Measurements from ENCODE around the gene ATP10D. TPM values are rescaled to one million over a fixed set of nuclear protein-coding genes. Genes with fewer than 3 reads are reported as not detected.
A peak's percentile ranks its signal among the peaks of the same experiment; 100 is the strongest.

The ATP10D gene
- polyA plus RNA-seq, 1 of the 3 experiments (the other 2 are of a cell fraction): 7.9 TPM

- no peak overlapping the region for H3K4me2 ChIP-seq
- H2AFZ ChIP-seq (ENCODE audit: low read depth): no peak overlapping the region
- H3K9me3 ChIP-seq: no peaks in the 10 kb centered on the region
- no peak overlapping the region for H3K4me3 ChIP-seq (ENCODE audit: low read depth in 2 of 2, low read length in 1 of 2)
- no peak overlapping the region for H3K27ac ChIP-seq (ENCODE audit: low read depth in 2 of 2, low read length in 1 of 2)
- CTCF ChIA-PET: interaction anchor here (0.6 to 2.2 kb wide), 2 partner anchors 9 to 182 kb away, joined by 4 to 5 read pairs; no protein-coding TSS in a partner anchor
- WGBS (ENCODE audit: low lambda C conversion rate): 93% methylated on average over 6 of the region's 6 CpGs
- no peak for DNase-seq
- H3K36me3 ChIP-seq (replicated peaks in 1 of 2; ENCODE audit: control insufficient read depth in 1 of 2, insufficient read depth in 2 of 2, low read length in 1 of 2): peaks cover 5 to 7% of the 10 kb centered on the region in 2 experiments
- no peaks in the 10 kb centered on the region for H3K27me3 ChIP-seq (ENCODE audit: insufficient read depth)
- no peaks in the 10 kb centered on the region for H3K9me2 ChIP-seq
- peaks cover 5% of the 10 kb centered on the region for H3K79me2 ChIP-seq (ENCODE audit: insufficient read depth)
- POLR2A ChIA-PET: no interaction called here
- no peak overlapping the region for H3K9ac ChIP-seq
- no peaks in the 10 kb centered on the region for H4K20me1 ChIP-seq (ENCODE audit: insufficient read depth)
- H3K4me1 ChIP-seq (ENCODE audit: control insufficient read depth in 1 of 2, insufficient read depth in 2 of 2, low read depth in 1 of 2, low read length in 1 of 2): peaks cover 0 to 8% of the 10 kb centered on the region in 2 experiments; a peak in 1 of 4 replicates
- TF ChIP-seq USF2 (IDR thresholded peaks at IDR 0.05; ENCODE audit: borderline replicate concordance, low read depth, low read length): no peak
- TF ChIP-seq NFIC (IDR thresholded peaks at IDR 0.05; ENCODE audit: borderline replicate concordance): no peak
- TF ChIP-seq NRF1 (IDR thresholded peaks at IDR 0.05; ENCODE audit: low read depth, low read length): no peak
- TF ChIP-seq TCF12 (IDR thresholded peaks at IDR 0.05): no peak
- no peak for TF ChIP-seq FOXM1 (IDR thresholded peaks at IDR 0.05; ENCODE audit: low read depth)
- no peaks in the 10 kb centered on the region for H3F3A ChIP-seq (replicated peaks; ENCODE audit: insufficient read depth)
These were observed 13.8 kb downstream of the ATP10D start for GRCh38 chr4:47498899-47499298.

- Histone ChIP-seq H3K4me2 (no peak overlapping the region), H3F3A (replicated peaks; ENCODE audit: insufficient read depth) (no peaks in the 10 kb centered on the region), H3K4me1 (ENCODE audit: control insufficient read depth in 1 of 2, insufficient read depth in 2 of 2, low read depth in 1 of 2, low read length in 1 of 2) (peaks cover 0 to 8% of the 10 kb centered on the region in 2 experiments; a peak in 1 of 4 replicates), H3K27ac (ENCODE audit: low read depth in 2 of 2, low read length in 1 of 2) (peak overlapping the region in 1 of 2 experiments; percentile 14; a peak in 1 of 4 replicates), H3K27me3 (ENCODE audit: insufficient read depth) (no peaks in the 10 kb centered on the region), H2AFZ (ENCODE audit: low read depth) (0 out of 2 replicates have a peak overlapping the region, but pooled peaks have one; percentile 49), H3K36me3 (replicated peaks in 1 of 2; ENCODE audit: control insufficient read depth in 1 of 2, insufficient read depth in 2 of 2, low read length in 1 of 2) (peaks cover 5 to 7% of the 10 kb centered on the region in 2 experiments), H3K9me3 (no peaks in the 10 kb centered on the region), H3K9ac (no peak overlapping the region), H4K20me1 (ENCODE audit: insufficient read depth) (no peaks in the 10 kb centered on the region), H3K9me2 (no peaks in the 10 kb centered on the region), H3K4me3 (ENCODE audit: low read depth in 2 of 2, low read length in 1 of 2) (no peak overlapping the region), H3K79me2 (ENCODE audit: insufficient read depth) (peaks cover 5% of the 10 kb centered on the region)
- CTCF ChIA-PET: interaction anchor here (2.2 kb wide), 1 partner anchor 10 kb away, joined by 5 read pairs; no protein-coding TSS in a partner anchor
- 86% methylated on average over 2 of the region's 2 CpGs for WGBS (ENCODE audit: low lambda C conversion rate)
- no peak for DNase-seq
- TF ChIP-seq TCF12 (IDR thresholded peaks at IDR 0.05) (no peak), ZBTB33 (IDR thresholded peaks at IDR 0.05; ENCODE audit: borderline replicate concordance, low read depth) (no peak), USF2 (IDR thresholded peaks at IDR 0.05; ENCODE audit: borderline replicate concordance, low read depth, low read length) (no peak), EP300 (IDR thresholded peaks at IDR 0.05; ENCODE audit: borderline replicate concordance in 1 of 2, low read depth in 1 of 2, low read length in 1 of 2) (no peak), YY1 (IDR thresholded peaks at IDR 0.05; ENCODE audit: low read depth) (no peak), CTCF (IDR thresholded peaks at IDR 0.05) (no peak), JUND (IDR thresholded peaks at IDR 0.05) (no peak), USF1 (IDR thresholded peaks at IDR 0.05; ENCODE audit: borderline replicate concordance, low read depth) (no peak), RCOR1 (IDR thresholded peaks at IDR 0.05; ENCODE audit: low read length) (no peak), GABPA (IDR thresholded peaks at IDR 0.05; ENCODE audit: low read depth) (no peak), NRF1 (IDR thresholded peaks at IDR 0.05; ENCODE audit: low read depth, low read length) (no peak), FOXJ3 (CRISPR knock-in tag; IDR thresholded peaks at IDR 0.05) (no peak), NFIC (IDR thresholded peaks at IDR 0.05; ENCODE audit: borderline replicate concordance) (no peak), SIN3A (IDR thresholded peaks at IDR 0.05; ENCODE audit: borderline replicate concordance, low read depth, low read length) (no peak), TEAD4 (IDR thresholded peaks at IDR 0.05; ENCODE audit: borderline replicate concordance, insufficient read depth) (no peak)
- TF ChIP-seq, protein P1, sequence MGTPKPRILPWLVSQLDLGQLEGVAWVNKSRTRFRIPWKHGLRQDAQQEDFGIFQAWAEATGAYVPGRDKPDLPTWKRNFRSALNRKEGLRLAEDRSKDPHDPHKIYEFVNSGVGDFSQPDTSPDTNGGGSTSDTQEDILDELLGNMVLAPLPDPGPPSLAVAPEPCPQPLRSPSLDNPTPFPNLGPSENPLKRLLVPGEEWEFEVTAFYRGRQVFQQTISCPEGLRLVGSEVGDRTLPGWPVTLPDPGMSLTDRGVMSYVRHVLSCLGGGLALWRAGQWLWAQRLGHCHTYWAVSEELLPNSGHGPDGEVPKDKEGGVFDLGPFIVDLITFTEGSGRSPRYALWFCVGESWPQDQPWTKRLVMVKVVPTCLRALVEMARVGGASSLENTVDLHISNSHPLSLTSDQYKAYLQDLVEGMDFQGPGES (IDR thresholded peaks at IDR 0.05; ENCODE audit: low read depth, low read length): no peak
- POLR2A ChIA-PET: no interaction called here
These were observed 14.6 kb downstream of the ATP10D start for GRCh38 chr4:47499700-47500099.
